ENCODE results near the gene DAGLA. TPM values are rescaled to one million over a fixed set of nuclear protein-coding genes. Genes with fewer than 3 reads are reported as not detected.

The DAGLA gene
- total RNA-seq, 2 experiments from 2014 or later: 0.52 to 0.73 TPM

GRCh38 chr11:61756452-61757212, 76.4 kb downstream of the DAGLA start:
- H3K9me3 Mint-ChIP-seq: no peaks in the 10 kb centered on the region
- peaks cover 4 to 5% of the 10 kb centered on the region in 2 experiments for H3K27me3 ChIP-seq (ENCODE audit: control insufficient read depth in 1 of 2, insufficient read depth in 2 of 2, low read length in 2 of 2)
- no peaks in the 10 kb centered on the region for H3K36me3 ChIP-seq (ENCODE audit: insufficient read depth, low read length)
- intact Hi-C loops (cut with DNase I, micrococcal nuclease): no loop called here
- H3K9me3 ChIP-seq (ENCODE audit: control insufficient read depth in 1 of 2, insufficient read depth in 1 of 2, low read length in 2 of 2): peaks cover 0 to 3% of the 10 kb centered on the region in 2 experiments
- no peaks in the 10 kb centered on the region for H3K36me3 Mint-ChIP-seq (ENCODE audit: low read depth)
- H3K27me3 Mint-ChIP-seq: peaks cover 20% of the 10 kb centered on the region
- ChIA-PET CTCF (no interaction called here), POLR2A (no interaction called here)
- H3K27ac Mint-ChIP-seq: no peak overlapping the region
- DNase-seq: peak in 9 of 14 experiments; percentile 18 to 43 (median 29)
- TF ChIP-seq, protein P1, sequence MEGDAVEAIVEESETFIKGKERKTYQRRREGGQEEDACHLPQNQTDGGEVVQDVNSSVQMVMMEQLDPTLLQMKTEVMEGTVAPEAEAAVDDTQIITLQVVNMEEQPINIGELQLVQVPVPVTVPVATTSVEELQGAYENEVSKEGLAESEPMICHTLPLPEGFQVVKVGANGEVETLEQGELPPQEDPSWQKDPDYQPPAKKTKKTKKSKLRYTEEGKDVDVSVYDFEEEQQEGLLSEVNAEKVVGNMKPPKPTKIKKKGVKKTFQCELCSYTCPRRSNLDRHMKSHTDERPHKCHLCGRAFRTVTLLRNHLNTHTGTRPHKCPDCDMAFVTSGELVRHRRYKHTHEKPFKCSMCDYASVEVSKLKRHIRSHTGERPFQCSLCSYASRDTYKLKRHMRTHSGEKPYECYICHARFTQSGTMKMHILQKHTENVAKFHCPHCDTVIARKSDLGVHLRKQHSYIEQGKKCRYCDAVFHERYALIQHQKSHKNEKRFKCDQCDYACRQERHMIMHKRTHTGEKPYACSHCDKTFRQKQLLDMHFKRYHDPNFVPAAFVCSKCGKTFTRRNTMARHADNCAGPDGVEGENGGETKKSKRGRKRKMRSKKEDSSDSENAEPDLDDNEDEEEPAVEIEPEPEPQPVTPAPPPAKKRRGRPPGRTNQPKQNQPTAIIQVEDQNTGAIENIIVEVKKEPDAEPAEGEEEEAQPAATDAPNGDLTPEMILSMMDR (IDR thresholded peaks at IDR 0.05): no peak
- no peak overlapping the region for H3K4me3 Mint-ChIP-seq
- H3K4me3 ChIP-seq (ENCODE audit: low read length): no peak overlapping the region
- ATAC-seq (ENCODE audit: poor library complexity): no peak
- H3K27ac ChIP-seq (ENCODE audit: low read depth in 1 of 2, low read length in 2 of 2): no peak overlapping the region
- H3K4me1 ChIP-seq (ENCODE audit: insufficient read depth, low read length): peaks cover 25% of the 10 kb centered on the region
- H3K4me1 Mint-ChIP-seq (ENCODE audit: low read depth): peaks cover 10% of the 10 kb centered on the region

GRCh38 chr11:61757213-61757862, 77.1 kb downstream of the DAGLA start:
- Histone ChIP-seq H3K4me3 (ENCODE audit: low read length) (no peak overlapping the region), H3K36me3 (ENCODE audit: insufficient read depth, low read length) (no peaks in the 10 kb centered on the region), H3K27me3 (ENCODE audit: control insufficient read depth in 1 of 2, insufficient read depth in 2 of 2, low read length in 2 of 2) (no peaks in the 10 kb centered on the region), H3K9me3 (ENCODE audit: control insufficient read depth in 1 of 2, insufficient read depth in 1 of 2, low read length in 2 of 2) (peaks cover 0 to 3% of the 10 kb centered on the region in 2 experiments), H3K27ac (ENCODE audit: low read depth in 1 of 2, low read length in 2 of 2) (no peak overlapping the region), H3K4me1 (ENCODE audit: insufficient read depth, low read length) (peaks cover 19% of the 10 kb centered on the region)
- Mint-ChIP-seq H3K36me3 (ENCODE audit: low read depth) (no peaks in the 10 kb centered on the region), H3K4me3 (no peak overlapping the region), H3K9me3 (no peaks in the 10 kb centered on the region), H3K4me1 (ENCODE audit: low read depth) (peaks cover 10% of the 10 kb centered on the region), H3K27me3 (peaks cover 20% of the 10 kb centered on the region), H3K27ac (no peak overlapping the region)
- no peak for ATAC-seq (ENCODE audit: poor library complexity)
- DNase-seq: no peak
- intact Hi-C loops (cut with DNase I, micrococcal nuclease): no loop called here
- TF ChIP-seq, protein P1 (IDR thresholded peaks at IDR 0.05): no peak
- CTCF ChIA-PET: no interaction called here
- POLR2A ChIA-PET: no interaction called here

GRCh38 chr11:61760946-61761345, 80.8 kb downstream of the DAGLA start:
- H3K36me3 ChIP-seq (ENCODE audit: insufficient read depth, low read length): no peaks in the 10 kb centered on the region
- Mint-ChIP-seq H3K9me3 (no peaks in the 10 kb centered on the region), H3K27ac (no peak overlapping the region), H3K27me3 (peaks cover 7% of the 10 kb centered on the region), H3K36me3 (ENCODE audit: low read depth) (no peaks in the 10 kb centered on the region), H3K4me3 (no peak overlapping the region), H3K4me1 (ENCODE audit: low read depth) (no peaks in the 10 kb centered on the region)
- ChIA-PET CTCF (no interaction called here), POLR2A (no interaction called here)
- intact Hi-C loops (cut with DNase I, micrococcal nuclease): no loop called here
- no peak overlapping the region for H3K4me3 ChIP-seq (ENCODE audit: low read length)
- H3K4me1 ChIP-seq (ENCODE audit: insufficient read depth, low read length): peaks cover 7% of the 10 kb centered on the region
- DNase-seq (no peak), ATAC-seq (ENCODE audit: poor library complexity) (no peak)
- TF ChIP-seq, protein P1 (IDR thresholded peaks at IDR 0.05): no peak
- no peaks in the 10 kb centered on the region for H3K27me3 ChIP-seq (ENCODE audit: control insufficient read depth in 1 of 2, insufficient read depth in 2 of 2, low read length in 2 of 2)
- no peaks in the 10 kb centered on the region for H3K9me3 ChIP-seq (ENCODE audit: control insufficient read depth in 1 of 2, insufficient read depth in 1 of 2, low read length in 2 of 2)
- no peak overlapping the region for H3K27ac ChIP-seq (ENCODE audit: low read depth in 1 of 2, low read length in 2 of 2)

All from CD4-positive, alpha-beta T cell (primary cell).